T-helper 9 cell (primary cell): Measurements from ENCODE around the gene DMRTB1.

ENCODE experiments used
- DNase-seq: peaks from one replicate; pipeline ENCODE4 v3.0.0-alpha.2; 2020

DMRTB1 gene

GRCh38 chr1:53438427-53439336 is 20.5 kb upstream of the DMRTB1 start:
- no peak for DNase-seq

GRCh38 chr1:53439337-53440207 is 19.6 kb upstream of the DMRTB1 start:
- DNase-seq = no peak

- DNase-seq = no peak
These were observed 18.6 kb upstream of the DMRTB1 start for GRCh38 chr1:53440633-53441032.

- no peak for DNase-seq
These were observed 16.9 kb upstream of the DMRTB1 start for GRCh38 chr1:53442299-53442698.

- DNase-seq = no peak
These were observed 13.1 kb upstream of the DMRTB1 start for GRCh38 chr1:53446051-53446450.

- no peak for DNase-seq
These were observed 11.8 kb upstream of the DMRTB1 start for GRCh38 chr1:53447413-53447812.

- no peak for DNase-seq
These were observed 10.9 kb upstream of the DMRTB1 start for GRCh38 chr1:53448241-53448841.

GRCh38 chr1:53449021-53449420 is 10.2 kb upstream of the DMRTB1 start:
- no peak for DNase-seq

- DNase-seq = no peak
These were observed 9.5 kb upstream of the DMRTB1 start for GRCh38 chr1:53449693-53450092.

GRCh38 chr1:53450225-53450624 is 9.0 kb upstream of the DMRTB1 start:
- no peak for DNase-seq

- no peak for DNase-seq
These were observed 5.2 kb upstream of the DMRTB1 start for GRCh38 chr1:53454019-53454418.

- no peak for DNase-seq
These were observed 3.7 kb upstream of the DMRTB1 start for GRCh38 chr1:53455364-53455991.

- DNase-seq = no peak
These were observed 565 bp upstream of the DMRTB1 start for GRCh38 chr1:53458634-53459033.

GRCh38 chr1:53460211-53460634 is 1.0 kb downstream of the DMRTB1 start:
- DNase-seq = no peak

- no peak for DNase-seq
These were observed 1.6 kb downstream of the DMRTB1 start for GRCh38 chr1:53460666-53461322.

- DNase-seq = no peak
These were observed 2.3 kb downstream of the DMRTB1 start for GRCh38 chr1:53461323-53462044.

GRCh38 chr1:53462193-53462592 is 3.0 kb downstream of the DMRTB1 start:
- no peak for DNase-seq

GRCh38 chr1:53462769-53463501 is 3.7 kb downstream of the DMRTB1 start:
- no peak for DNase-seq

- DNase-seq = no peak
These were observed 5.0 kb downstream of the DMRTB1 start for GRCh38 chr1:53463961-53464899.
